Naive thymus-derived CD4-positive, alpha-beta T cell (primary cell): ENCODE measurements around the gene EIPR1. TPM values are rescaled to one million over a fixed set of nuclear protein-coding genes. Genes with fewer than 3 reads are reported as not detected.

ENCODE experiments used
- ATAC-seq: fragments of 150-1000 bp; cut with Tn5 transposase; 2 replicates; pipeline ENCODE4 v1.10.0; 2021; ENCODE audit warnings: mild to moderate bottlenecking, moderate library complexity
- CTCF ChIA-PET: fragments of 350-600 bp; sonication (Branson Sonifier 250); formaldehyde crosslinking; loops from one replicate; lab custom pipeline; 2021; ENCODE audit warnings: antibody characterized with exemption; lab: Charles Lee
- POLR2A ChIA-PET: fragments of 350-600 bp; sonication (Branson Sonifier 250); formaldehyde crosslinking; loops from one replicate; lab custom pipeline; 2021; ENCODE audit warnings: antibody characterized with exemption, inconsistent platforms; lab: Charles Lee
- DNase-seq, 9 donors: peaks; one replicate each; pipeline versions ENCODE4 v3.0.0 to v3.0.0-alpha.2; 2020 to 2022; ENCODE audit warnings: mixed read lengths in 1 of 9
- H3K27ac ChIP-seq: one replicate; pipeline ENCODE4 v1.7.0; 2013; ENCODE audit warnings: mild to moderate bottlenecking, low read depth, low read length, moderate library complexity
- H3K27me3 ChIP-seq, 2 donors: one replicate each; pipeline ENCODE4 v1.7.0; 2013; ENCODE audit warnings: low read length in 2 of 2, mild to moderate bottlenecking in 2 of 2, moderate library complexity in 2 of 2; ENCODE audit not compliant: control insufficient read depth in 2 of 2, insufficient read depth in 2 of 2
- H3K36me3 ChIP-seq, 3 experiments: 1 replicate in 2 of 3; 2 replicates in 1 of 3; pipeline ENCODE4 v1.7.0; 2013; ENCODE audit warnings: low read length in 3 of 3, mild to moderate bottlenecking in 3 of 3, moderate library complexity in 1 of 3; ENCODE audit not compliant: insufficient read depth in 3 of 3, control insufficient read depth in 2 of 3
- H3K4me1 ChIP-seq, 2 donors: one replicate each; pipeline ENCODE4 v1.7.0; 2013; ENCODE audit warnings: low read length in 2 of 2, mild to moderate bottlenecking in 2 of 2, moderate library complexity in 1 of 2; ENCODE audit not compliant: control insufficient read depth in 2 of 2, insufficient read depth in 2 of 2
- H3K4me3 ChIP-seq: 2 replicates; pipeline ENCODE4 v1.7.0; 2013; ENCODE audit warnings: mild to moderate bottlenecking, low read length
- H3K9me3 ChIP-seq, 3 experiments: 1 replicate in 2 of 3; 2 replicates in 1 of 3; pipeline ENCODE4 v1.7.0; 2013; ENCODE audit warnings: low read length in 3 of 3; ENCODE audit not compliant: control insufficient read depth in 2 of 3
- H3K27ac Mint-ChIP-seq, 9 donors: one replicate each; pipeline ENCODE4 v1.8.0; 2020 to 2022; ENCODE audit warnings: mixed read lengths in 9 of 9, mild to moderate bottlenecking in 8 of 9, moderate library complexity in 5 of 9, inconsistent platforms in 2 of 9
- H3K27me3 Mint-ChIP-seq, 5 donors: one replicate each; pipeline ENCODE4 v1.8.0; 2021 to 2022; ENCODE audit warnings: mixed read lengths in 5 of 5, mild to moderate bottlenecking in 1 of 5
- H3K36me3 Mint-ChIP-seq, 5 donors: one replicate each; pipeline ENCODE4 v1.8.0; 2020 to 2022; ENCODE audit warnings: mixed read lengths in 5 of 5, mild to moderate bottlenecking in 3 of 5, inconsistent platforms in 1 of 5
- H3K4me1 Mint-ChIP-seq, 7 donors: one replicate each; pipeline ENCODE4 v1.8.0; 2020 to 2022; ENCODE audit warnings: mixed read lengths in 7 of 7, mild to moderate bottlenecking in 3 of 7, inconsistent platforms in 1 of 7
- H3K4me3 Mint-ChIP-seq, 10 donors: one replicate each; pipeline ENCODE4 v1.8.0; 2020 to 2022; ENCODE audit warnings: mild to moderate bottlenecking in 10 of 10, mixed read lengths in 10 of 10, moderate library complexity in 6 of 10, inconsistent platforms in 2 of 10
- H3K9me3 Mint-ChIP-seq, 11 donors: one replicate each; pipeline ENCODE4 v1.8.0; 2020 to 2022; ENCODE audit warnings: mixed read lengths in 11 of 11, mild to moderate bottlenecking in 4 of 11, inconsistent platforms in 1 of 11, moderate library complexity in 1 of 11
- intact Hi-C, 2 donors: fragments of 100-400 bp; cut with micrococcal nuclease; formaldehyde crosslinking; loops; one replicate each; pipeline ENCODE4 v1.15.1; 2023
- polyA plus RNA-seq, 2 donors: library from polyadenylated mRNA; unstranded; fragments of 300-500 nt; fragmentation: Illumina TruSeq; gene quantifications; one replicate each; pipeline ENCODE4 v1.2.3, GENCODE V29; 2021
- total RNA-seq, 6 experiments: library from RNA in 5 of 6; stranded (reverse) in 5 of 6; gene quantifications; 1 replicate in 5 of 6; 2 replicates in 1 of 6; pipeline ENCODE4 v1.2.3 and lab custom pipeline; 2021 to 2026

EIPR1 gene
- total and polyA plus RNA-seq, 7 experiments from 2014 or later: 24.4 to 46.2 (median 27.3) TPM

GRCh38 chr2:3307901-3308300 lies 69.7 kb downstream of the EIPR1 start:
- Mint-ChIP-seq H3K36me3 (peaks cover 0 to 12% (median 0%) of the 10 kb centered on the region in 5 donors), H3K4me1 (peaks cover 13 to 51% (median 28%) of the 10 kb centered on the region in 7 donors), H3K27me3 (no peaks in the 10 kb centered on the region), H3K4me3 (no peak overlapping the region), H3K9me3 (no peaks in the 10 kb centered on the region), H3K27ac (peak overlapping the region in 3 of 9 donors; percentile 36 to 44 (median 36))
- Histone ChIP-seq H3K27me3 (no peaks in the 10 kb centered on the region), H3K4me3 (no peak overlapping the region), H3K9me3 (no peaks in the 10 kb centered on the region), H3K4me1 (peaks cover 4 to 7% of the 10 kb centered on the region in 2 donors), H3K36me3 (no peaks in the 10 kb centered on the region), H3K27ac (no peak overlapping the region)
- ATAC-seq: no peak
- CTCF ChIA-PET: no interaction called here
- intact Hi-C loops: loop anchor here in 1 of 2 donors (10.0 kb wide), 1 partner anchor 463 kb away; no protein-coding TSS in a partner anchor
- POLR2A ChIA-PET: no interaction called here
- DNase-seq: no peak

GRCh38 chr2:3307236-3307635 lies 70.4 kb downstream of the EIPR1 start:
- intact Hi-C loops: loop anchor here in 1 of 2 donors (10.0 kb wide), 1 partner anchor 462 kb away; no protein-coding TSS in a partner anchor
- peaks cover 4 to 6% of the 10 kb centered on the region in 2 donors for H3K4me1 ChIP-seq
- H3K4me3 Mint-ChIP-seq: no peak overlapping the region
- peaks cover 10 to 44% (median 26%) of the 10 kb centered on the region in 7 donors for H3K4me1 Mint-ChIP-seq
- H3K27me3 ChIP-seq: no peaks in the 10 kb centered on the region
- peaks cover 0 to 16% (median 0%) of the 10 kb centered on the region in 5 donors for H3K36me3 Mint-ChIP-seq
- no peak overlapping the region for H3K4me3 ChIP-seq
- H3K9me3 Mint-ChIP-seq: no peaks in the 10 kb centered on the region
- no peaks in the 10 kb centered on the region for H3K36me3 ChIP-seq
- ChIA-PET POLR2A (no interaction called here), CTCF (interaction anchor here (0.7 kb wide), 1 partner anchor 779 kb away, joined by 3 read pairs; no protein-coding TSS in a partner anchor)
- no peaks in the 10 kb centered on the region for H3K27me3 Mint-ChIP-seq
- H3K9me3 ChIP-seq: no peaks in the 10 kb centered on the region
- H3K27ac ChIP-seq: no peak overlapping the region
- ATAC-seq (no peak), DNase-seq (no peak)
- peak overlapping the region in 2 of 9 donors; percentile 17 to 44 for H3K27ac Mint-ChIP-seq

DNA sequence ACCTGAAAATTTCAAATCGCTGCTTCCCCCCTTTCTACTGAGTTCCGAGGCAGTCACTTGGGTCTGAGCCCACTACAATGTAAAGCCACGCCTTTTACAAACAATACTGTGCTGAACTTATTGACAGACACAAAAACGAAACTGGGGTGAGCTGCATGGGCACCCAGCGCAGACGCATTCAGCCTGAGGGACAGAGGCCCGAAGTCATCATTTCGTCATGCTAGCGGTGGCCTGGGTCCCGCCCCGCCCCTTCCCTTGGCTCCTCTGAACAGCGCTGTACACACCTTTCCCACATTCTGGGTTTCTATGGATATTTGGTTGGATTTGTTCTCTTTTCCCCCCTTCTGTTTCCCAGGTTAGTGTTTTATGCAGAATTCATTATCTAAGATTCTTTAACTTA lies 71.7 kb downstream of the EIPR1 start:
- CTCF ChIA-PET: interaction anchor here (0.6 kb wide), 1 partner anchor 902 kb away, joined by 4 read pairs; no protein-coding TSS in a partner anchor
- Histone ChIP-seq H3K36me3 (no peaks in the 10 kb centered on the region), H3K27me3 (no peaks in the 10 kb centered on the region), H3K27ac (no peak overlapping the region), H3K4me1 (peaks cover 3 to 4% of the 10 kb centered on the region in 2 donors), H3K4me3 (no peak overlapping the region), H3K9me3 (no peaks in the 10 kb centered on the region)
- no peak for ATAC-seq
- no peaks in the 10 kb centered on the region for H3K27me3 Mint-ChIP-seq
- H3K36me3 Mint-ChIP-seq: peaks cover 0 to 20% (median 1%) of the 10 kb centered on the region in 5 donors
- intact Hi-C loops: loop anchor here in 1 of 2 donors (10.0 kb wide), 1 partner anchor 461 kb away; no protein-coding TSS in a partner anchor
- no peak for DNase-seq
- POLR2A ChIA-PET: no interaction called here
- no peaks in the 10 kb centered on the region for H3K9me3 Mint-ChIP-seq
- peaks cover 10 to 37% (median 25%) of the 10 kb centered on the region in 7 donors for H3K4me1 Mint-ChIP-seq
- H3K4me3 Mint-ChIP-seq: no peak overlapping the region
- H3K27ac Mint-ChIP-seq: peak overlapping the region in 5 of 9 donors; percentile 11 to 88 (median 46)

DNA sequence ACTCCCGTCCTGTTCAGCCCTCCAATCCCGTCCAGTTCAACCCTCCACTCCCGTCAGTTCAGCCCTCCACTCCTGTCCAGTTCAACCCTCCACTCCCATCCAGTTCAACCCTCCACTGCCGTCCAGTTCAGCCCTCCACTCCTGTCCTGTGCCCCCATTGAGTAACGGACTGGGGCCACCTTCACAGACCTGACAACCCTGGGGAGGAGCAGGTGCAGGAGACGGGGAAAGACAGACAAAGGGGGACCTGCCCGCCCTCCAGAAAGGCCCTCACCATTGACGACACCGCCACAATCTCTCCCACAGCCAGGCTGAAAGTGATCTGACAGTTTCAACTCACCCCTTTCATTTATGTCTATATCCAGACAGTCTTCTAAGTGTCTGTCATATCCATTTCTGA lies 72.2 kb downstream of the EIPR1 start:
- intact Hi-C loops: loop anchor here in 1 of 2 donors (10.0 kb wide), 1 partner anchor 461 kb away; no protein-coding TSS in a partner anchor
- Mint-ChIP-seq H3K4me3 (peak overlapping the region in 1 of 10 donors; percentile 35), H3K4me1 (peaks cover 10 to 36% (median 25%) of the 10 kb centered on the region in 7 donors), H3K27ac (peak overlapping the region in 4 of 9 donors; percentile 11 to 88 (median 46)), H3K27me3 (no peaks in the 10 kb centered on the region), H3K36me3 (peaks cover 0 to 25% (median 6%) of the 10 kb centered on the region in 5 donors), H3K9me3 (no peaks in the 10 kb centered on the region)
- ChIA-PET CTCF (no interaction called here), POLR2A (no interaction called here)
- Histone ChIP-seq H3K27ac (no peak overlapping the region), H3K4me3 (no peak overlapping the region), H3K9me3 (no peaks in the 10 kb centered on the region), H3K27me3 (no peaks in the 10 kb centered on the region), H3K4me1 (peaks cover 3 to 4% of the 10 kb centered on the region in 2 donors), H3K36me3 (no peaks in the 10 kb centered on the region)
- DNase-seq: no peak
- ATAC-seq: no peak

DNA sequence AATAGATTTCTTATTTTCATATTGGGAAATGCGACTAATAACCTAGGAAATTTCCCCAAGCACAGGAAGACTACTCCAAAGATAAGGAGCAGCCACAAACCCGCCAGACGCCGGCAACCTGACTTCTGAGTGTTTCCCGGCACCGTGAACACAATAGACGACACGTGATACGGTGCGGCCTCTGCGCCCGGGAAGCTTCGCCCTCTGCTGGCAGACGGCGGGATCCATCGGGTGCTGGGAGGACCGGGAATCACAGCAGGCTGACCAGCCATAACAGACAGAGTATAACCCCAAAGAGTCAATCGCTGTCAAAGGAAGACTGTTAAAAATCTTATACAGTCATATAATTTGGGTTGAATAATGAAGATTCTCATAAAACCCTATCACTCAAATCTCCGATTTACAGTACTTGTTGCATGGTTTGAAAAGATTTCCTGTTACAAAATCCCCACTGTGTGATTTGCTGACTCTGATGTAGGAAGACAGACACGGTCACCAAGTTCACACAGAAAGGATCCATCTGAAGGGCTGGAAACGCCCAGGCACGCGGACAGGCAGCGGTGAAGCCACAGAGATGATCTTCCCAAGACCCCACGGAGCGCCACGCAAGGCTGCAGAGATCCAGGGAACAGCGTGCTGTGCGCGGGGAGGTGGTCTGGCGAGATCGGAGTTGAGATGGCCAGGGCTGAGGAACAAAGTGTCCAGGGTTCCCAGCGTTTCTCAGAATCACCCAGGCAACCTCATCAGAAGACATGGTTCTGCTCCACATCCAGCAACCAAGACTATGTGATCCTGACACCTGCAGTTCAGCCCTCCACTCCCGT lies 73.8 kb downstream of the EIPR1 start:
- H3K4me1 ChIP-seq: peaks cover 3 to 4% of the 10 kb centered on the region in 2 donors
- intact Hi-C loops: loop anchor here (1.0 to 10.0 kb wide), 9 partner anchors 61 to 1416 kb away; no protein-coding TSS in a partner anchor
- POLR2A ChIA-PET: no interaction called here
- H3K4me3 ChIP-seq: no peak overlapping the region
- Mint-ChIP-seq H3K4me1 (peaks cover 9 to 31% (median 26%) of the 10 kb centered on the region in 7 donors), H3K9me3 (no peaks in the 10 kb centered on the region), H3K27ac (peak overlapping the region in 6 of 9 donors; percentile 34 to 71 (median 68)), H3K27me3 (no peaks in the 10 kb centered on the region), H3K36me3 (peaks cover 0 to 23% (median 4%) of the 10 kb centered on the region in 5 donors), H3K4me3 (peak overlapping the region in 6 of 10 donors; percentile 18 to 65 (median 34))
- no peaks in the 10 kb centered on the region for H3K36me3 ChIP-seq
- no peaks in the 10 kb centered on the region for H3K27me3 ChIP-seq
- no peaks in the 10 kb centered on the region for H3K9me3 ChIP-seq
- CTCF ChIA-PET: interaction anchor here (1.2 to 1.4 kb wide), 2 partner anchors 107 to 302 kb away, joined by 3 to 4 read pairs; no protein-coding TSS in a partner anchor
- ATAC-seq (peak; percentile 94), DNase-seq (peak; percentile 40 to 83 (median 70))
- no peak overlapping the region for H3K27ac ChIP-seq

DNA sequence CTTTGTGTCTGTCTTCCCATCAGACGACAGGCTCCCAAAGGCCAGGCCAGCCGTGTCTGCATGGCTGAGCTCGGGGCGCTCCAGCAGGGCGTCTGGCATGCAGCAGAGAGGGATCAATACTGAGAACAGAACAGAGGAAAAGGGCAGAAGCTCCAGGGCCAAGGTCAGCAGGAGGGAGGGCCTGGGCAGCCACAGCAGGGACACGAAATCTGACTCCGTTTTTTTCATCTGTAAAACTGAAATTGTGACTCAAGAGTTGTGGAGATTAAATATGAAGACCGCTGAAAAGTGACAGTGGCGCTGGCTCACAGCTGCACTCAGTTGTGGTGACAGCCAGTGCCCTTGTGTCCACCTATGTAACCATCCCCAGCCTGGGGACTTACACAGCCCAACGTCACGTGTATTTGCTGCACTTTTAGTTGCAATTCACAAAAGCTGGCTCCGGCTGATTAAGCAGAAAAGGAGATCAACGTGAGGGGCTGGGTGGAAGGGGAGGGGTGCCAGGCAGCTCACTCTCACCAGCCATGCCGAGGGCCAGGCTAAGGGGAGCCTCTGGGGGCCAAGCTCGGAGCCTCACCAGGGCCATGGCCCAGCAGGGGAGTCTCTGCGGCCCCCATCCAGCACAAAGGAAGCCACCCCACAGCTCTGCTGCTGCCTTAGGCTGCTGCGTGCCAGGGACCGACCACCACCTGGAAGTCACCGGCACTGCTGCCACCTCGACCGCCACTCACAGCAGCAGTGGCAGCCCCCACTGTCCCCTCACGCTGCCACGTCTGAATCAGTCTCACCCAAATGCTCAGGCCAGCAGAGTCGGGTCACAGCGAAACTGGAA lies 74.7 kb downstream of the EIPR1 start:
- Histone ChIP-seq H3K4me3 (no peak overlapping the region), H3K9me3 (no peaks in the 10 kb centered on the region)

More for the DNA sequence above, 74.7 kb downstream of the EIPR1 start:
- no peaks in the 10 kb centered on the region for H3K27me3 ChIP-seq
- ChIA-PET POLR2A (no interaction called here), CTCF (interaction anchor here (1.2 to 1.4 kb wide), 2 partner anchors 106 to 301 kb away, joined by 3 to 4 read pairs; no protein-coding TSS in a partner anchor)
- Mint-ChIP-seq H3K27me3 (no peaks in the 10 kb centered on the region), H3K36me3 (peaks cover 0 to 24% (median 7%) of the 10 kb centered on the region in 5 donors), H3K9me3 (no peaks in the 10 kb centered on the region), H3K4me1 (peaks cover 9 to 33% (median 24%) of the 10 kb centered on the region in 7 donors), H3K4me3 (peak overlapping the region in 6 of 10 donors; percentile 18 to 65 (median 35)), H3K27ac (peak overlapping the region in 6 of 9 donors; percentile 30 to 71 (median 62))
- H3K27ac ChIP-seq: no peak overlapping the region
- intact Hi-C loops: loop anchor here (1.0 to 10.0 kb wide), 9 partner anchors 61 to 1416 kb away; no protein-coding TSS in a partner anchor
- ATAC-seq: peak; percentile 25
- peaks cover 3 to 4% of the 10 kb centered on the region in 2 donors for H3K4me1 ChIP-seq
- DNase-seq: no peak
- no peaks in the 10 kb centered on the region for H3K36me3 ChIP-seq
